Lower leg skin (tissue), 4 donors: ENCODE measurements around the gene PREX1. TPM values are rescaled to one million over a fixed set of nuclear protein-coding genes. Genes with fewer than 3 reads are reported as not detected.

ENCODE experiments used
- DNase-seq, 2 donors: peaks; one replicate each; pipeline ENCODE4 v3.0.0-alpha.2; 2019; ENCODE audit warnings: low spot score in 2 of 2
- H3K4me3 ChIP-seq: fragments of 200-600 bp; sonication (generic); 2 replicates; pipeline ENCODE4 v1.5.1; 2017; ENCODE audit warnings: mild to moderate bottlenecking, low read depth; ENCODE audit not compliant: poor library complexity, severe bottlenecking
- POLR2A ChIP-seq, 2 donors: fragments of 450-650 bp; IDR thresholded peaks; one replicate each; pipeline ENCODE4 v1.6.1; 2016 to 2017; ENCODE audit warnings: antibody characterized with exemption in 2 of 2, mild to moderate bottlenecking in 1 of 2, moderate library complexity in 1 of 2
- WGBS, 2 donors: methylation state at CpG; one replicate each; pipeline ENCODE4 v1.1.5; 2018; 5-methylcytosine and 5-hydroxymethylcytosine counted together
- intact Hi-C: fragments of 100-400 bp; cut with DNase I; formaldehyde crosslinking; loops from one replicate; pipeline ENCODE4 v1.15.0; 2023; ENCODE audit warnings: low total_unique reads
- total RNA-seq, 4 donors: library from RNA; depleted of rRNA; stranded (reverse); fragments of >200 nt; gene quantifications; one replicate each; pipeline ENCODE4 v1.1.0, GENCODE V29; 2016
- TF ChIP-seq, protein P1 (sequence below), 3 donors: fragments of 450-650 bp; IDR thresholded peaks; one replicate each; pipeline ENCODE4 v1.5.1; 2016; ENCODE audit warnings: antibody characterized with exemption in 3 of 3, mild to moderate bottlenecking in 3 of 3, moderate library complexity in 2 of 3

The PREX1 gene
- total RNA-seq, 4 donors from 2014 or later: 5.4 to 18.6 (median 7.9) TPM

DNA sequence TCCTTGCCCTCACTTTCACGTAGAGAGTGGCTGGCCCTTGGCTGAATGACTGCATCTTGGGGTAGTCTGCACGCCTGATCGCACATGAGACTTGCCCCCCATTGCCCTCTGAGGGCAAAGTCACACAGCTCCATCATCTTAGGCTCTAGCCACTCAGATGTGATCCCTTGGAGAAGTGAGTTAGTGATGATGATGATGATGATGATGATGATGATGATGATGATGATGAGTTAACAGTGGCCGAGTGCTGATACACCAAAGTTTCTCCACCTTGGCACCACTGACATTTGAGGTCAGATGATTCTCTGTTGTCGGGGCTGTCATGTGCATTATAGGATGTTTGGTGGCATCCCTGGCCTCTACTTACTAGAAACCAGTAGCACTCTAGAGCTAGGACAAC lies 84.0 kb downstream of the PREX1 start:
- H3K4me3 ChIP-seq: no peak overlapping the region
- no peak for DNase-seq
- intact Hi-C loops: no loop called here
- TF ChIP-seq POLR2A (IDR thresholded peaks at IDR 0.05): no peak
- TF ChIP-seq, protein P1, sequence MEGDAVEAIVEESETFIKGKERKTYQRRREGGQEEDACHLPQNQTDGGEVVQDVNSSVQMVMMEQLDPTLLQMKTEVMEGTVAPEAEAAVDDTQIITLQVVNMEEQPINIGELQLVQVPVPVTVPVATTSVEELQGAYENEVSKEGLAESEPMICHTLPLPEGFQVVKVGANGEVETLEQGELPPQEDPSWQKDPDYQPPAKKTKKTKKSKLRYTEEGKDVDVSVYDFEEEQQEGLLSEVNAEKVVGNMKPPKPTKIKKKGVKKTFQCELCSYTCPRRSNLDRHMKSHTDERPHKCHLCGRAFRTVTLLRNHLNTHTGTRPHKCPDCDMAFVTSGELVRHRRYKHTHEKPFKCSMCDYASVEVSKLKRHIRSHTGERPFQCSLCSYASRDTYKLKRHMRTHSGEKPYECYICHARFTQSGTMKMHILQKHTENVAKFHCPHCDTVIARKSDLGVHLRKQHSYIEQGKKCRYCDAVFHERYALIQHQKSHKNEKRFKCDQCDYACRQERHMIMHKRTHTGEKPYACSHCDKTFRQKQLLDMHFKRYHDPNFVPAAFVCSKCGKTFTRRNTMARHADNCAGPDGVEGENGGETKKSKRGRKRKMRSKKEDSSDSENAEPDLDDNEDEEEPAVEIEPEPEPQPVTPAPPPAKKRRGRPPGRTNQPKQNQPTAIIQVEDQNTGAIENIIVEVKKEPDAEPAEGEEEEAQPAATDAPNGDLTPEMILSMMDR (IDR thresholded peaks at IDR 0.05): no peak
- 86 to 92% methylated on average over 5 of the region's 5 CpGs for WGBS, 2 donors

DNA sequence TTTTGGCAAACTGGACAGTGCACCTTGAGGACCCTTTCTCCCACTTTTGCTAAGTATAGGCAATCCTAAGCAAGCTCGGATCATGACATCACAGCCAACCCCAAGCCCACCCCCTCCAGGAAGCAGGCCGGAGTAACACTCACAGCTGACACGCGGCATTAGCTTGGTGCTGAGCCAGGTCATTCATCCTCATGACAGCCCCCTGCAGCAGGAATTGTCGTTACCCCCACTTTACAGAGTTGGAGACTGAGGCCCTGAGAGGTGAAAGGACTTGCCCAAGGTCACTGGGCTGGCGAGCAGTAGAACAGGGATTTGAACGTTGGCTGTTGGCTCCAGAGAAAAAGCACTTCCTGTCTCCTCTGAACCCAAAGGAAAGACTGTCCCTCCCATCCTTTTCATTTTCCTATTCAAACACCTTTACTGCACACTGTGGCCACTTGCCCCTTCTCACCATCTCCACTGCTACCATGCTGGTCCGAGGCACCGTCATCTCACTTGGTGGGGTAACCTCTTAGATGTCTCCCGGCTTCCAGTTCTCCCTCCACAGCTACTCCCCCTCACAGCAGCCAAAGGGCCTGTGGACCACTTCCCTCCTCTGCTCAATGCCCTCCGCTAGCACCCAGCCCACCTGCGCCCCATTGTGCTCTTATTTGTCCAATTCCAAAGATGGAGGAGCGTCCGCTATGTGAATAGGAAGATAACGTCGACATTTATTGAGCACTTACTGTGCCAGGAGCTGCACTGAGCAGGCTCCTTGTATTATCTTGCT lies 84.7 kb downstream of the PREX1 start:
- H3K4me3 ChIP-seq: no peak overlapping the region
- TF ChIP-seq, protein P1 (IDR thresholded peaks at IDR 0.05): no peak
- TF ChIP-seq POLR2A (IDR thresholded peaks at IDR 0.05): no peak
- intact Hi-C loops: no loop called here
- DNase-seq: no peak
- WGBS, 2 donors: 85 to 88% methylated on average over 16 of the region's 16 CpGs

DNA sequence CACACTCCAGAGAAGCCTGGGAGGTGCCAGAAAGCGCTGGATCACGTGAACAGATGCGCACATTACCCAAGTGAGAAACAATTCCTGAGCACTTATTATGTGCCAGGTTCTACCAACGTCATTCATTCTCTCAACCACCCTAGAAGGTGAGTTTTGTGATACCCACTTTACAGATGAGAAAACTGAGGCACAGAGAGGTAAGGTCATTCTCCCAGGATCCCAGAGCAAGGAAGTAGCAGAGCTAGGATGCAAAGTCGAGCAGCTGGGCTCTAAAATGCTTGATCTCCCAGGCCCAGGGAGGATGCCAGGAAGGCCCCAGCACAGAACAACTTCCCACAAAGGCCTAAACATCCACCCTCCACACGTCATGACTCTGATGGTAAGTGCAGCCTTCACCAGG lies 85.6 kb downstream of the PREX1 start:
- DNase-seq: no peak
- intact Hi-C loops: no loop called here
- 81 to 83% methylated on average over 6 of the region's 6 CpGs for WGBS, 2 donors
- TF ChIP-seq, protein P1 (IDR thresholded peaks at IDR 0.05): no peak
- no peak for TF ChIP-seq POLR2A (IDR thresholded peaks at IDR 0.05)
- H3K4me3 ChIP-seq: no peak overlapping the region

DNA sequence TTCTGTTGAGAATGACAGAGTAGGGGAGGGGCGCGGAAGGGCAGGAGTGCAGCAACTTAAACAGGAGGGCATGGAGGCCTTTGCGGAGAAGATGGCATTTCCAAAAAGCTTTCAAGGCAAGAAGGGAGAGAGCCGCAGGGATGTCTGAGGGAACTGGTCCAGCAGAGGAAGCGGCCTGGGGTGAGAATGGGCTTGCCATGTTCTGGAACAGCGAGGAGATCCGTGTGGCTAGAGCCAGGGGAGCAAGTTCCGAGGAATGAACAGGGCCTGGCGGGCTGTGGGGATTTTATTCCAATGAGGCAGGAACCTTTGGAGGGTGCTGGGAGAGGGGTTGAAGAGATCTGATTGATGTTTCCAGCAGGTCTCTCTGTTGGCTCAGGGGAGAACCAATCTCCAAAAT lies 86.1 kb downstream of the PREX1 start:
- intact Hi-C loops: no loop called here
- no peak overlapping the region for H3K4me3 ChIP-seq
- no peak for TF ChIP-seq POLR2A (IDR thresholded peaks at IDR 0.05)
- TF ChIP-seq, protein P1 (IDR thresholded peaks at IDR 0.05): no peak
- DNase-seq: no peak
- WGBS, 2 donors: 89 to 94% methylated on average over 9 of the region's 9 CpGs

DNA sequence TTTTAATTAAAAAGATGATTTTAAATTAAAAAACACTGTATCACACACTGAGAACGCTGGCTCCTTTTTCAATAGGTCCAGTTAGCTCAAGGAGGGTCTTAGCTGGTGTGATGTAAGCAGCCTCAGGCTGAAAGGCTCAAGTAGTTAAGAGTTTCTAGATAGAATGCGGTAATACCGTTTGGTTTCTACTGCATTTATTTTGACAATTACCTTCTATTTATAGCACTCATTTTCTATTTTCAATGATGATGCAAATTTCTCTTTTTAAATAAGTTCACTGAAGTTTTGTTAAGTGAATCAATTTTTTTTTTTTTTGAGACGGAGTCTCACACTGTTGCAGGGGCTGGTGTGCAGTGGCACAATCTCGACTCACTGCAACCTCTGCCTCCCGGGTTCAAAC lies 87.1 kb downstream of the PREX1 start:
- no peak overlapping the region for H3K4me3 ChIP-seq
- no peak for TF ChIP-seq POLR2A (IDR thresholded peaks at IDR 0.05)
- TF ChIP-seq, protein P1 (IDR thresholded peaks at IDR 0.05): no peak
- no peak for DNase-seq
- intact Hi-C loops: no loop called here
- WGBS, 2 donors: 79% methylated on average over 6 of the region's 6 CpGs

DNA sequence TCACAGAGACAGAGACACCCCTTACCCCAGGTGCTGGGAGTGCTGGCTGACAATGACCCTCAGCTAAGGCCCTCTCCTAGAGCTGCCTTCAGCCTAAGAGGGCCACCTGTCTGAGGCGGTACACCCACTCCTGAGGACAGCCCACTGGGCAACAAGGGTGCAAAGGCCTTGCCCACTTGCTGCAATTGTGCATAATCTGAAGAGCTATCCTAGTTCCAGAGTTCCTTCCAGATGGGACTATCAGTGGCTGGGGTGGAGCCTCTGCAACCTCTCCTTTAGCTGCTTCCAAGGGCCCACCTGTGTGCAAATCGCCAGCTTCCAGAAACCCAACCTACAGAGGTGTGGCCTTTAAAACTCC lies 87.5 kb downstream of the PREX1 start:
- 72 to 77% methylated on average over 2 of the region's 2 CpGs for WGBS, 2 donors
- DNase-seq: no peak
- intact Hi-C loops: no loop called here
- H3K4me3 ChIP-seq: no peak overlapping the region
- TF ChIP-seq, protein P1 (IDR thresholded peaks at IDR 0.05): no peak
- no peak for TF ChIP-seq POLR2A (IDR thresholded peaks at IDR 0.05)
